GM21723 (cell line): ENCODE results near the gene PEMT.
"Not testable (repeated sequence)": the region's sequence is repeated elsewhere in the genome, so short reads cannot be mapped to it uniquely, and the experiment has no call there.

Source experiments
- ATAC-seq: cut with Tn5 transposase; IDR thresholded peaks from one replicate; pipeline ENCODE4 v1.9.1; 2021; ENCODE audit warnings: mild to moderate bottlenecking, moderate library complexity; ENCODE audit not compliant: unreplicated experiment

Gene PEMT

DNA sequence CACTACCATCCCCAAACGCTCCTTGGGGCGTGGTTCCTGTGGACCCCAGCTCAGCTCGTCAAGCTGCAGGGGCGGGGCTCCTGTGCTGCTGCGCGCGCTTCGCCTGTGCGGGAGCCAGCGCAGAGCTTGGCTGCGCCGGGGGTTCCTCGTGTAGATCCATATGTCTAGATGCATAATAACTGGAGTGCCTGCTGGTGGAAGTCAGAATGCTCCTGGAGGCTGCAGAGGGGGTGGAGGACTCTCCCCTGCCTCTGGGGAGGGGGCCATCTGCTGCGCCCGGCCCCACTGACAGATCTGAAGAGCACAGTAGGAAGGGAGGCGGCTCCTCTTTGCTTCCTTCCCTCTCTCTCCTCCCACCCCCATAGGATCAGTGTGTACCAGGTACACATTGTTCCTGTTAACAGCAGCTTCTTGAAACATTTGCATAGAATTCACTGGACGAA is 99.9 kb downstream of the PEMT start:
- no peak for ATAC-seq

GRCh38 chr17:17491031-17491471 is 100.5 kb downstream of the PEMT start:
- no peak for ATAC-seq

DNA sequence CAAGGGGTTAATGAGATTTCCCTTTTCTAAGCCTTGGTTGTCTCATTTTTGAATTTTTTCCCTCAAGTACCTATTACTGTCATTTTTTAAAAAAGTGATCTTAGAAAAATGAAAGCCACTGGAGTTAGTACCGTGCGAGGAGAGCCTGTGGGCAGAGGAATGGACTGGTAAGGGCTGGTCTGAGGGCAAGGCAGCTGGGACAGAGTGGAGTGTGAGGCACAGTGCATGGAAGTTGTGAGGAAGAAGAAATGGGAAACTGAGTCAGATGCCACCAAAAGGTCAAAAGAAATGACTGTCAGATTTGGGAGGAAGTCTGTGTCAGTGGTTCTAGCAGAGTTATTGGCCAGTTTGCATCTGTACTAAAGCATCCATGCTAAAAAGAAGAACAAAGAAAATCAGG is 103.5 kb downstream of the PEMT start:
- ATAC-seq = no peak

DNA sequence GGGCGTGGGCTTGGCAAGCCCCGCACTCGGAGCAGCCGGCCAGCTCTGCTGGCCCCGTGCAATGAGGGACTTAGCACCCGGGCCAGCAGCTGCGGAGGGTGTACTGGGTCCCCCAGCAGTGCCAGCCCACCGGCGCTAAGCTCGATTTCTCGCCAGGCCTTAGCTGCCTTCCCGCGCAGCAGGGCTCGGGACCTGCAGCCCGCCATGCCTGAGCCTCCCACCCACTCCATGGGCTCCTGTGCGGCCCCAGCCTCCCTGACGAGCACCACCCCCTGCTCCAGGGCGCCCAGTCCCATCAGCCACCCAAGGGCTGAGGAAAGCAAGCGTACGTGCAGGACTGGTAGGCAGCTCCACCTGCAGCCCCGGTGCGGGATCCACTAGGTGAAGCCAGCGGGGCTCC is 105.1 kb downstream of the PEMT start:
- not testable (repeated sequence) for ATAC-seq

DNA sequence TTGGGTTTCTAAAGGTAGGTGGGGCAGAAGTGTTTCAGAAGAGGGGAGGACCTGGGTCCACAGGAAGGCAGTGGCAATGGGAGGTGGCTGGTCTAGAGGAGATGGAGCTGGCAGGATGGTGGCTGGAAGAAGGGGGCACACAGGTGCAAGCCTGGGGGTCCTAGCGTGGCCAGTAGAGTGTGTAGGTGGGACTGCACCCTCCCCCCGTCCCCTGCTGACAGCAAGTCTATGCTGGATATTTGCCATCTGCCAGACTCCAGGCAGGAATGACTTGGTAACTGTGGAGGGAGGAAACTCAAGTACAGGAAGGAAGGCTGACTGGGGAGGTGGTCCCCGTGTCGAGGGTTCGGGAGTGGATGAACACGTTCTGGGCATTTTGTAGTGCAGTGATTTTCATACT is 106.1 kb downstream of the PEMT start:
- ATAC-seq = no peak

DNA sequence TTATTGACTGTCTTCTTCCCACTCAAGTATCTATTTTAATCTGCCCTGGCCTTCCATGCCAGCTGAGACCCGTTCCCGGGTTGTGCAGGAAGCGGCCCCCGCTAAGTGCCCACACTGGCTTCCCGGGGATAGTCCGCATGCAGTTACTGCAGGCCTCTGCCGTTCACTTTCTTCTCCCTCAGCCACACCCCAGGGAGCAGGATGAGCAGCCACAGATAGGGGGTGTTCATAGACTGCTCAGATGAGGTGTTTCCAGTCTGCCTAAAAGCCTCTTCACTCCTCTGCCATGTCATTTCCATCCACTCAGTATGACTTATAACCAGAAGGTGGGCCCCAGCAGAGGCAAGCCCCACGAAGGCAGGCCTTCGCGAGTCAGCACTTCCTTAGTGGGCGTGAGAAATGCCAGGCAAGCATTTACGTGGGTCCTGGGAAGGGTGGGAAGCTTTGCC is 107.0 kb downstream of the PEMT start:
- no peak for ATAC-seq

- no peak for ATAC-seq
Observed at GRCh38 chr17:17481860-17482259, 109.6 kb downstream of the PEMT start.

- ATAC-seq = no peak
Observed at GRCh38 chr17:17480593-17481148, 110.8 kb downstream of the PEMT start.

- ATAC-seq = no peak
Observed at GRCh38 chr17:17479209-17479608, 112.3 kb downstream of the PEMT start.

DNA sequence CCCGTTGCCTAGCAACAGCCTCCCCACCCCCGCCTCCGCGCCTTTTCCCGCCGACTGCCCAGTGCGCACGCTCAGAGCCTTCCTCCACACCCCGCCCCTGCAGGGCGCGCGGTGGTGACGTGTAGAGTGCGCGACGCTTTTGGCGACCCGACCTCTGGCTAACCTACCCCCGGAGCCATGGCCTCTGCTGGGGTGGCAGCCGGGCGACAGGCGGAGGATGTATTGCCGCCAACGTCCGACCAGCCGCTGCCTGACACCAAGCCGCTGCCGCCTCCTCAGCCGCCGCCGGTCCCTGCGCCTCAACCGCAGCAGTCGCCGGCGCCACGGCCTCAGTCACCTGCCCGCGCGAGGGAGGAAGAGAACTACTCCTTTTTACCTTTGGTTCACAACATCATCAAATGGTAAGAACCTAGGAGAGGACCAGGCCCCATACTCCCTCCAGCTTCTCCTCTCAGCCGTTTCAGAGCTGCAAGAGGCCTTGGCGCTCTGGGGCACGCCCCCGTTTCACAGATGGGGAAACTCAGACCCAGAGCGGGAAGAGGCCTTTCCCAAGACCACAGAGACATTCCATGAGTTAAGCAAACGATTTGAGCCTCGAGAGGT is 114.5 kb downstream of the PEMT start, which contains the start of gene MED9:
Gene MED9 (plus strand): TSS at position 136 of the 603 bp plus-strand sequence. CDS start 42 bp downstream, at position 178.
- peak; percentile 76 for ATAC-seq

GRCh38 chr17:17474341-17474740 is 117.2 kb downstream of the PEMT start:
- ATAC-seq = no peak

DNA sequence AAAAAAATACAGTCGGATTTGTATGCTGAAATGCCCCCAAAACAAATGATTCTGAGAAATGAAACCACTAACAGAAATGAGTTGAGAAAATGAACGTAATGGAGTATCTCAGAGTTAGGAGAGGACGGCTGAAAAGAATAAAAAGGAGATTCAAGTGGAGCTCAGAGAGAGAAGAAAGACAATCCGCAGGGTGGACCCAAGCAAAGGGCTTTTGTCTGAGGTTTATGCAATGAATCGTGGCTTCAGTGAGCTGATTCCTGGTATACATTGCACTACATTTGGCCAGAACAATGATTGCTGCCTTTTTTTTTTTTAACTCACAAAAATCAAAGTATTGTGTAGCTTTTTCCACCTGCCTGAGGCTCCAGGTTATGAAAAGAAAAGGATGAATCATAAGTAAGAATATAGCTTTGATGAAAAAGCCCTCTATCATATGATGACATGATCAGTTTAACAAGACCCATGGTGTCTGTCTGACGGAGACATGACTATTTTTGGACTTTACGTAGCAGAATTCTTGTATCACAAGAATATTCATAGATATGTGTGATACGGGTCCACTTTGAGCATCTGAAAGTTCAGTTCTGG is 119.1 kb downstream of the PEMT start:
- no peak for ATAC-seq

DNA sequence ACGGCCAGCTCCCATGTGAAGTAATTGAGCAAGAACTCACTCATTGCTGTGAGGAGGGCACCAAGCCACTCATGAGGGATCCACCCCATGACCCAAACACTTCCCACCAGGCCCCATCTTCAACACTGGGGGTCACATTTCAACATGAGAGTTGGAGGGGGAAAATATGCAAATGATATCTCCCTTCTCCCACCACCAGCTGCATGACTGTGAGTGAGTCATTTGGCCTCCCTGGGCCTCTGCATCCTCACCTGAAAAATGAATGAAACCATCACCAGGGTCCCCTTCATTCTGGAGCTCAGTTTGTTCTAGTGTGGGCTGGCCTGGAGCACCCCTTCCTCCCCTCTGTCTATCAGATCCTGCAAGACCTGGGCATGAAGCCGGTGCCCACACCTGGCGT is 121.5 kb downstream of the PEMT start:
- ATAC-seq = no peak

DNA sequence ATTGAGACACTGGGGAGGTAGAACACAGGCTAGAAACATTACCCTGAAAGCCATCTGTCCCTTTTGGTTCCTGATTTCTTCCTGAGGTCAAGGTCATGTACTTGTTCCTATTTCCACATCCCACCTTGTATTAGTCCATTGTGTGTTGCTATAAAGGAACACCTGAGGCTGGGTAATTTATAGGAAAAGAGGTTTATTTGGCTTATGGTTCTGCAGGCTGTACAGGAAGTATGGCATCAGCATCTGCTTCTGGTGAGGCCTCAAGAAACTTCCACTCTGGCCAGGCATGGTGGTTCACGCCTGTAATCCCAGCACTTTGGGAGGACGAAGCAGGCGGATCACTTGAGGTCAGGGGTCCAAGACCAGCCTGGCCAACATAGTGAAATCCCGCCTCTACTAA is 122.2 kb downstream of the PEMT start:
- no peak for ATAC-seq

GRCh38 chr17:17468217-17469010 is 123.1 kb downstream of the PEMT start:
- ATAC-seq = no peak

DNA sequence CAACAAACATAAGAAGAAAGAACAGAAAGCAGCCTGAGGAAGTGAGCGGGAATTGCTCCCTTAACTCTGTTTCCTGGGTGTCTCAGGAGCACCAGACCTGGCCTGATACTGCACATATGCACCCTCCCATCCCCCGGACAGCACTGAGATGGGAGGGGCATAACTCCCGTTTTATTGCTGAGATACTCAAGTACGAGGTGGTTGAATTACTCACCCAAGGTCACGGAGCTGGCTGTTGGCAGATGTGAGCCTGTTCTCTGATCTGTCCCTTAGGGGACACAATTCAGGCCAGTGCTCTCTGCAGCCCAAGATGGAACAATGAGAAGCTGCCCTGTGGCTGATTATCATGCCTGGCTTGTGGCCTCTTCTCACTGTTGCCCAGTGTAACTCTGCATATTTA is 123.8 kb downstream of the PEMT start:
- no peak for ATAC-seq

GRCh38 chr17:17467016-17467415 is 124.5 kb downstream of the PEMT start:
- ATAC-seq = no peak

- ATAC-seq = no peak
Observed at GRCh38 chr17:17466511-17466910, 125.0 kb downstream of the PEMT start.

DNA sequence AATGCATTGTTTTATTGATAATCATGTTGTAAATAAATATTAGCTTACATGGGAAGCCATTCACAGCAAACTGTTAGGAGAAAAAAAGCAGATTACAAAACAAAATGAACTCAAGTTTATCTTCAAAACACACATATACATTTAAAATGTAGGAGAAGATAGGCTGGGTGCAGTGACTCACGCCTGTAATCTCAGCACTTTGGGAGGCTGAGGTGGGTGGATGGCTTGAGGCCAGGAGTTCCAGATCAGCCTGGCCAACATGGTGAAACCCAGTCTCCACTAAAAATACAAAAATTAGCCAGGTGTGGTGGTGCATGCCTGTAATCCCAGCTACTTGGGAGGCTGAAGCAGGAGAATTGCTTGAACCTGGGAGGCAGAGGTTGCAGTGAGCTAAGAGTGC is 125.6 kb downstream of the PEMT start:
- not testable (repeated sequence) for ATAC-seq

GRCh38 chr17:17463821-17464220 is 127.7 kb downstream of the PEMT start:
- ATAC-seq = no peak

DNA sequence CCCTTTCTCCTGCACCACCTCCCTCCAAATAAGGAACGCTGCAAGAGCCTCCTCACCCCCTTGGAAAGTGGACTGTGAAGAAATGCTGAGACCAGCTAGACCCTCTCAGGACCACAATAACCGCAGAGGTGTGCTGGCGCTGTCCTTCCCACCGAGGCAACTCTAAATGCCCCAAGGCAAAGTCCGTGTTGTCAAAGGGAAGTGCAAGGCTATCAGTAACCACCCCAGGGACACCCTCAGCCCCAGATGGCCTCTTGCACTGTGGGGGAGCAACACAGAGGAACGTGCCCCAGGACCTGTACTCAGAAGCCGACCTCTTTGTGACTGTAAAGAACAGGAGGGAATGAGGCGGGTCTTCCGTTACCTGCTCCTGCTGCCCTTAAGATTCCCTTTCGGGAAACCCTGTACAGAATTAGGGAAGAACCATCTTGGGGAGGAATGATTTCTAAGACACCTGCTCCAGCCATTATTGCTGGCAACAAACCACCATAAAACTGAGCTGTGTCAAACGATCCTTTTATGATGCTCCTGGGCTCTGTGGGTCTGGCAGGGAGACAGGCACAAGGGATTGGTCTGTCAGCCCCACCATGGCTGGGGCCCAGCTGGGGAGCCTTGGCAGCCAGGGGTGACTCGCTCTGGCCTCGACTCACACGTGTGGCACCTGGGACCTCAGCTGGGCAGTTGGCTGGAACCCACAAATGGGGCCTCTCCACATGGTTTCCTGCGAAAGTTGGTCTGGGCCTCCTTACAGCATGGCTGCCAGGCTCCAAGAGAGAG is 129.3 kb downstream of the PEMT start:
- ATAC-seq = no peak
